Adrenal gland (tissue), 5 donors: ENCODE data around the gene MATR3.

Experiments
- POLR2A ChIP-seq, 2 donors: fragments of 450-650 bp; IDR thresholded peaks; one replicate each; pipeline ENCODE4 v1.6.1; 2017; ENCODE audit warnings: antibody characterized with exemption in 2 of 2, mild to moderate bottlenecking in 2 of 2, moderate library complexity in 1 of 2
- TF ChIP-seq, protein P1 (sequence below), 6 experiments: fragments of 450-650 bp in 4 of 6; fragments of 200-600 bp in 2 of 6; sonication (generic) in 1 of 6; IDR thresholded peaks; 1 replicate in 5 of 6; 2 replicates in 1 of 6; pipeline versions ENCODE4 v1.5.1 to v1.8.0; 2016 to 2021; ENCODE audit warnings: antibody characterized with exemption in 6 of 6, mild to moderate bottlenecking in 2 of 6, moderate library complexity in 1 of 6
- donor health status: DM: no; HTN: no; CAD: no.

DNA sequence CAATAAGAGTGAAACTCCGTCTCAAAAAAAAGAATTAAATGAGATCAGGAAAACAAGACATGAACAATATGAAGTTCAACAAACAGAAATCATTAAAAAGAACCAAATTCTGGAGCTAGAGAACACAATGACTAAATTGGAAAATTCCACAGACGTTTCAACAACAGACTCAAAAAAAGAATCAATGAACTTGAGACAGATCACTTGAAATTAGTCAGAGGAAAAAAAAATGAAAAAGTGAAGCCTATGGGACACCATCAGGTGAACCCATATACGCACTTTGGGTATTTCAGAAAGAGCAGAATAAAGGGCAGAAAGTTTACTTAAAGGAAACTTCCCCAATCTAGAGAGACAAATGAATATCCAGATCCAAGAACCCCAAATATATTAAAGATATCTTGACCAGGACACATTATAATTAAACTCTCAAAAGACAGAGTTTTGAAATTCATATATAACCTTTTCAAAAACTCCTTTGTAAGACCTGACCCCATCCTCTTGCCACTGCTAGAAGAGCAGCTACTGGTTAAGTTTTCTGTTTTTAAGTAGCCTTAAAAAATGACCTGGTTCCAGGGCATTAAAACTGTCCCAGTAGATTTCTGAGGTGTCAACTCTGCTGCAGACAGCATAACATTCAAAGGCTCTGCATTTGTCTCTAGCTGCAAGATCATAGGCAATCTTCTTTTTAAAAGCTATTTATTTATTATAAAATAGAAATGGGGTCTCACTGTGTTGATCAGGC is 7.7 kb upstream of the MATR3 start:
- no peak for TF ChIP-seq POLR2A (IDR thresholded peaks at IDR 0.05)
- TF ChIP-seq, protein P1, sequence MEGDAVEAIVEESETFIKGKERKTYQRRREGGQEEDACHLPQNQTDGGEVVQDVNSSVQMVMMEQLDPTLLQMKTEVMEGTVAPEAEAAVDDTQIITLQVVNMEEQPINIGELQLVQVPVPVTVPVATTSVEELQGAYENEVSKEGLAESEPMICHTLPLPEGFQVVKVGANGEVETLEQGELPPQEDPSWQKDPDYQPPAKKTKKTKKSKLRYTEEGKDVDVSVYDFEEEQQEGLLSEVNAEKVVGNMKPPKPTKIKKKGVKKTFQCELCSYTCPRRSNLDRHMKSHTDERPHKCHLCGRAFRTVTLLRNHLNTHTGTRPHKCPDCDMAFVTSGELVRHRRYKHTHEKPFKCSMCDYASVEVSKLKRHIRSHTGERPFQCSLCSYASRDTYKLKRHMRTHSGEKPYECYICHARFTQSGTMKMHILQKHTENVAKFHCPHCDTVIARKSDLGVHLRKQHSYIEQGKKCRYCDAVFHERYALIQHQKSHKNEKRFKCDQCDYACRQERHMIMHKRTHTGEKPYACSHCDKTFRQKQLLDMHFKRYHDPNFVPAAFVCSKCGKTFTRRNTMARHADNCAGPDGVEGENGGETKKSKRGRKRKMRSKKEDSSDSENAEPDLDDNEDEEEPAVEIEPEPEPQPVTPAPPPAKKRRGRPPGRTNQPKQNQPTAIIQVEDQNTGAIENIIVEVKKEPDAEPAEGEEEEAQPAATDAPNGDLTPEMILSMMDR (IDR thresholded peaks at IDR 0.05) = no peak
